NCI-H128 (cell line): ENCODE measurements around the gene CALML6.

ENCODE experiments used
- DNase-seq: peaks from one replicate; lab custom pipeline; 2025; ENCODE audit not compliant: unreplicated experiment; lab: John Stamatoyannopoulos, UW

Gene CALML6

GRCh38 chr1:1941868-1942752, 27.1 kb downstream of the CALML6 start:
- no peak for DNase-seq

GRCh38 chr1:1942753-1943656, 27.9 kb downstream of the CALML6 start:
- DNase-seq = no peak

GRCh38 chr1:1943834-1944570, 28.9 kb downstream of the CALML6 start:
- DNase-seq = no peak

GRCh38 chr1:1945782-1946393, 30.8 kb downstream of the CALML6 start:
- no peak for DNase-seq

GRCh38 chr1:1946540-1946939, 31.5 kb downstream of the CALML6 start:
- DNase-seq = no peak

GRCh38 chr1:1947493-1947892, 32.4 kb downstream of the CALML6 start:
- no peak for DNase-seq

- no peak for DNase-seq
Observed at GRCh38 chr1:1948783-1949182, 33.7 kb downstream of the CALML6 start.

- DNase-seq = no peak
Observed at GRCh38 chr1:1950940-1951339, 35.9 kb downstream of the CALML6 start.

- DNase-seq = no peak
Observed at GRCh38 chr1:1954015-1954414, 39.0 kb downstream of the CALML6 start.

GRCh38 chr1:1954831-1955441, 39.9 kb downstream of the CALML6 start:
- no peak for DNase-seq

- DNase-seq = no peak
Observed at GRCh38 chr1:1955621-1956094, 40.6 kb downstream of the CALML6 start.

GRCh38 chr1:1956101-1956500, 41.0 kb downstream of the CALML6 start:
- DNase-seq = no peak

- no peak for DNase-seq
Observed at GRCh38 chr1:1956586-1957532, 41.8 kb downstream of the CALML6 start.

GRCh38 chr1:1957533-1957961, 42.5 kb downstream of the CALML6 start:
- DNase-seq = no peak

GRCh38 chr1:1958071-1958541, 43.0 kb downstream of the CALML6 start:
- DNase-seq = no peak

- DNase-seq = no peak
Observed at GRCh38 chr1:1959459-1959839, 44.4 kb downstream of the CALML6 start.

GRCh38 chr1:1959840-1960479, 44.9 kb downstream of the CALML6 start:
- DNase-seq = peak; percentile 63

GRCh38 chr1:1960480-1961196, 45.6 kb downstream of the CALML6 start:
- no peak for DNase-seq
